ENCODE results near the gene NDNF.

NDNF gene

GRCh38 chr4:121011780-121012340, 60.5 kb downstream of the NDNF start:
- DNase-seq: no peak

GRCh38 chr4:121011138-121011537, 61.2 kb downstream of the NDNF start:
- no peak for DNase-seq

- no peak for DNase-seq
Measured at GRCh38 chr4:121009578-121010478, 62.5 kb downstream of the NDNF start.

GRCh38 chr4:121007660-121008059, 64.7 kb downstream of the NDNF start:
- no peak for DNase-seq

- no peak for DNase-seq
Measured at GRCh38 chr4:121003863-121004262, 68.5 kb downstream of the NDNF start.

GRCh38 chr4:120995266-120996010, 76.9 kb downstream of the NDNF start:
- no peak for DNase-seq

GRCh38 chr4:120994521-120994920, 77.8 kb downstream of the NDNF start:
- DNase-seq: no peak

- DNase-seq: no peak
Measured at GRCh38 chr4:120991885-120992284, 80.5 kb downstream of the NDNF start.

- no peak for DNase-seq
Measured at GRCh38 chr4:120990246-120990645, 82.1 kb downstream of the NDNF start.
